SJSA1 (cell line): Measurements from ENCODE around the gene POMZP3. TPM values are rescaled to one million over a fixed set of nuclear protein-coding genes. Genes with fewer than 3 reads are reported as not detected.
A peak's percentile ranks its signal among the peaks of the same experiment; 100 is the strongest.
"Not testable (repeated sequence)": the region's sequence is repeated elsewhere in the genome, so short reads cannot be mapped to it uniquely, and the experiment has no call there.

Experiments
- DNase-seq, 2 experiments: peaks; one replicate each; pipeline ENCODE4 v3.0.0-alpha.2; 2015 to 2020; ENCODE audit warnings: low spot score in 2 of 2, low read depth in 1 of 2
- H3K27ac ChIP-seq: fragments of 250-450 bp; sonication (Bioruptor Pico); 2 replicates; pipeline ENCODE4 v1.5.1; 2020; ENCODE audit warnings: mild to moderate bottlenecking, moderate library complexity
- H3K27me3 ChIP-seq: fragments of 250-450 bp; sonication (Bioruptor Pico); replicated peaks from 2 replicates; pipeline ENCODE4 v1.5.1; 2020; ENCODE audit warnings: mild to moderate bottlenecking, moderate library complexity
- H3K36me3 ChIP-seq: fragments of 250-450 bp; sonication (Bioruptor Pico); 2 replicates; pipeline ENCODE4 v1.5.1; 2020; ENCODE audit warnings: mild to moderate bottlenecking
- H3K4me1 ChIP-seq: fragments of 250-450 bp; sonication (Bioruptor Pico); replicated peaks from 2 replicates; pipeline ENCODE4 v1.6.1; 2021; ENCODE audit warnings: mild to moderate bottlenecking
- H3K4me3 ChIP-seq: fragments of 250-450 bp; sonication (Bioruptor Pico); 2 replicates; pipeline ENCODE4 v1.5.1; 2020; ENCODE audit warnings: mild to moderate bottlenecking
- H3K9me3 ChIP-seq: fragments of 250-450 bp; sonication (Bioruptor Pico); replicated peaks from 2 replicates; pipeline ENCODE4 v1.5.1; 2020; ENCODE audit warnings: mild to moderate bottlenecking
- total RNA-seq: library from RNA; depleted of rRNA; stranded (reverse); fragments of >200 nt; shearing (Covaris generic); gene quantifications from 2 replicates; pipeline ENCODE4 v1.2.3, GENCODE V29; 2014

The POMZP3 gene
- total RNA-seq, 1 experiment from 2014 or later: 9.1 TPM

- not testable (repeated sequence) for H3K4me3 ChIP-seq, H3K27me3 ChIP-seq, H3K4me1 ChIP-seq, DNase-seq, H3K36me3 ChIP-seq, H3K9me3 ChIP-seq, H3K27ac ChIP-seq
These were observed 26.4 kb downstream of the POMZP3 start for GRCh38 chr7:76600650-76601049.

GRCh38 chr7:76600116-76600482 lies 27.0 kb downstream of the POMZP3 start:
- not testable (repeated sequence) for H3K27me3 ChIP-seq, H3K4me3 ChIP-seq, H3K27ac ChIP-seq, H3K9me3 ChIP-seq, H3K36me3 ChIP-seq, H3K4me1 ChIP-seq, DNase-seq

GRCh38 chr7:76598590-76599264 lies 28.4 kb downstream of the POMZP3 start:
- H3K27me3 ChIP-seq, H3K27ac ChIP-seq, DNase-seq, H3K4me3 ChIP-seq, H3K36me3 ChIP-seq, H3K9me3 ChIP-seq, H3K4me1 ChIP-seq: not testable (repeated sequence)

GRCh38 chr7:76597288-76597687 lies 29.8 kb downstream of the POMZP3 start:
- H3K36me3 ChIP-seq, H3K4me3 ChIP-seq, H3K4me1 ChIP-seq, DNase-seq, H3K9me3 ChIP-seq, H3K27ac ChIP-seq, H3K27me3 ChIP-seq: not testable (repeated sequence)

- not testable (repeated sequence) for H3K4me1 ChIP-seq, H3K36me3 ChIP-seq, H3K4me3 ChIP-seq, H3K27ac ChIP-seq, H3K27me3 ChIP-seq, H3K9me3 ChIP-seq, DNase-seq
These were observed 34.4 kb downstream of the POMZP3 start for GRCh38 chr7:76592694-76593093.

- not testable (repeated sequence) for DNase-seq, H3K27me3 ChIP-seq, H3K4me1 ChIP-seq, H3K36me3 ChIP-seq, H3K27ac ChIP-seq, H3K9me3 ChIP-seq, H3K4me3 ChIP-seq
These were observed 35.3 kb downstream of the POMZP3 start for GRCh38 chr7:76591602-76592304.

GRCh38 chr7:76591033-76591432 lies 36.0 kb downstream of the POMZP3 start:
- not testable (repeated sequence) for H3K36me3 ChIP-seq, H3K4me1 ChIP-seq

GRCh38 chr7:76588586-76588985 lies 38.5 kb downstream of the POMZP3 start:
- H3K9me3 ChIP-seq, H3K36me3 ChIP-seq, H3K27me3 ChIP-seq, H3K4me3 ChIP-seq, DNase-seq, H3K27ac ChIP-seq: not testable (repeated sequence)
- H3K4me1 ChIP-seq: peaks cover 14% of the 10 kb centered on the region

More at GRCh38 chr7:76591033-76591432, 36.0 kb downstream of the POMZP3 start:
- not testable (repeated sequence) for H3K9me3 ChIP-seq, DNase-seq, H3K27ac ChIP-seq, H3K27me3 ChIP-seq, H3K4me3 ChIP-seq

- DNase-seq, H3K36me3 ChIP-seq, H3K9me3 ChIP-seq, H3K4me3 ChIP-seq, H3K27ac ChIP-seq, H3K27me3 ChIP-seq: not testable (repeated sequence)
- H3K4me1 ChIP-seq: peaks cover 14% of the 10 kb centered on the region
These were observed 40.3 kb downstream of the POMZP3 start for GRCh38 chr7:76586585-76587315.

GRCh38 chr7:76583636-76584281 lies 43.3 kb downstream of the POMZP3 start:
- H3K4me3 ChIP-seq, H3K9me3 ChIP-seq: not testable (repeated sequence)

GRCh38 chr7:76582848-76583631 lies 44.0 kb downstream of the POMZP3 start:
- peaks cover 17% of the 10 kb centered on the region for H3K4me1 ChIP-seq
- H3K36me3 ChIP-seq, H3K9me3 ChIP-seq, H3K4me3 ChIP-seq, H3K27me3 ChIP-seq, H3K27ac ChIP-seq: not testable (repeated sequence)
- DNase-seq: peak; percentile 70 to 89

More at GRCh38 chr7:76583636-76584281, 43.3 kb downstream of the POMZP3 start:
- not testable (repeated sequence) for H3K27ac ChIP-seq, H3K27me3 ChIP-seq, H3K36me3 ChIP-seq
- peak in 1 of 2 experiments; percentile 47 for DNase-seq
- H3K4me1 ChIP-seq: peaks cover 20% of the 10 kb centered on the region

GRCh38 chr7:76575919-76576655 lies 51.0 kb downstream of the POMZP3 start:
- not testable (repeated sequence) for H3K4me1 ChIP-seq, DNase-seq, H3K36me3 ChIP-seq

GRCh38 chr7:76575431-76575830 lies 51.6 kb downstream of the POMZP3 start:
- not testable (repeated sequence) for DNase-seq, H3K36me3 ChIP-seq, H3K9me3 ChIP-seq, H3K4me3 ChIP-seq, H3K27me3 ChIP-seq, H3K27ac ChIP-seq
- H3K4me1 ChIP-seq: peaks cover 11% of the 10 kb centered on the region

More at GRCh38 chr7:76575919-76576655, 51.0 kb downstream of the POMZP3 start:
- not testable (repeated sequence) for H3K27ac ChIP-seq, H3K4me3 ChIP-seq, H3K27me3 ChIP-seq, H3K9me3 ChIP-seq
